Astrocyte (in vitro differentiated cells and primary cell): ENCODE data around the gene TMIE. TPM values are rescaled to one million over a fixed set of nuclear protein-coding genes. Genes with fewer than 3 reads are reported as not detected.

Source experiments
- DNase-seq: peaks from one replicate; pipeline ENCODE4 v3.0.0-alpha.2; 2010; ENCODE audit warnings: low read depth
- FAIRE-seq: peaks from 2 replicates; lab custom pipeline; 2011; peaks lifted over from hg19 to GRCh38; lab: Jason Lieb, UNC
- H2AFZ ChIP-seq: 2 replicates; pipeline ENCODE4 v1.6.0; 2012; ENCODE audit warnings: low read depth, low read length, inconsistent platforms
- H3K27ac ChIP-seq: 2 replicates; pipeline ENCODE4 v1.5.1; 2011; ENCODE audit warnings: low read depth, low read length, inconsistent platforms
- H3K27me3 ChIP-seq: 2 replicates; pipeline ENCODE4 v1.6.0; 2011; ENCODE audit warnings: low read length, inconsistent platforms; ENCODE audit not compliant: insufficient read depth
- H3K36me3 ChIP-seq: 2 replicates; pipeline ENCODE4 v1.5.1; 2011; ENCODE audit warnings: low read length, inconsistent platforms; ENCODE audit not compliant: insufficient read depth
- H3K4me1 ChIP-seq: 2 replicates; pipeline ENCODE4 v1.5.1; 2011; ENCODE audit warnings: low read length, inconsistent platforms; ENCODE audit not compliant: insufficient read depth
- H3K4me2 ChIP-seq: 2 replicates; pipeline ENCODE4 v1.6.0; 2012; ENCODE audit warnings: low read length, inconsistent platforms
- H3K4me3 ChIP-seq: 2 replicates; pipeline ENCODE4 v1.5.1; 2011; ENCODE audit warnings: low read depth, mild to moderate bottlenecking, low read length, inconsistent platforms; ENCODE audit not compliant: insufficient read depth
- H3K79me2 ChIP-seq: 2 replicates; pipeline ENCODE4 v1.6.0; 2012; ENCODE audit warnings: mild to moderate bottlenecking, low read length, inconsistent platforms; ENCODE audit not compliant: insufficient read depth
- H3K9ac ChIP-seq: 2 replicates; pipeline ENCODE4 v1.6.0; 2012; ENCODE audit warnings: mild to moderate bottlenecking, low read length, inconsistent platforms
- H3K9me3 ChIP-seq: 2 replicates; pipeline ENCODE4 v1.5.1; 2012; ENCODE audit warnings: low read depth, mild to moderate bottlenecking, low read length, inconsistent platforms; ENCODE audit not compliant: insufficient read depth
- H4K20me1 ChIP-seq: 2 replicates; pipeline ENCODE4 v1.6.0; 2012; ENCODE audit warnings: low read length, inconsistent platforms; ENCODE audit not compliant: insufficient read depth
- H3K27ac Mint-ChIP-seq: one replicate; pipeline ENCODE4 v1.8.0; 2021; ENCODE audit warnings: mild to moderate bottlenecking, mixed read lengths; ENCODE audit not compliant: unreplicated experiment
- H3K27me3 Mint-ChIP-seq: one replicate; pipeline ENCODE4 v1.8.0; 2021; ENCODE audit warnings: low read depth, mixed read lengths; ENCODE audit not compliant: unreplicated experiment
- H3K36me3 Mint-ChIP-seq: one replicate; pipeline ENCODE4 v1.8.0; 2021; ENCODE audit warnings: low read depth, mixed read lengths; ENCODE audit not compliant: unreplicated experiment
- H3K4me1 Mint-ChIP-seq: one replicate; pipeline ENCODE4 v1.8.0; 2021; ENCODE audit warnings: low read depth, mixed read lengths; ENCODE audit not compliant: unreplicated experiment
- H3K4me3 Mint-ChIP-seq: one replicate; pipeline ENCODE4 v1.8.0; 2021; ENCODE audit warnings: mild to moderate bottlenecking, moderate library complexity, mixed read lengths; ENCODE audit not compliant: unreplicated experiment
- H3K9me3 Mint-ChIP-seq: one replicate; pipeline ENCODE4 v1.8.0; 2021; ENCODE audit warnings: mild to moderate bottlenecking, mixed read lengths; ENCODE audit not compliant: unreplicated experiment
- EZH2 ChIP-seq: IDR thresholded peaks from 2 replicates; pipeline ENCODE4 v1.6.1; 2012; ENCODE audit warnings: mild to moderate bottlenecking, low read length, inconsistent platforms; ENCODE audit not compliant: insufficient read depth
- total RNA-seq: library from RNA; stranded (reverse); gene quantifications from 2 replicates; pipeline ENCODE4 v1.2.1, GENCODE V29; 2021
- TF ChIP-seq, protein P1 (sequence below): IDR thresholded peaks from 2 replicates; pipeline ENCODE4 v1.5.1; 2011; ENCODE audit warnings: low read depth, mild to moderate bottlenecking, inconsistent platforms, low read length, moderate library complexity; ENCODE audit not compliant: insufficient read depth

Gene TMIE
- total RNA-seq, 1 donor from 2014 or later = 0.34 TPM

DNA sequence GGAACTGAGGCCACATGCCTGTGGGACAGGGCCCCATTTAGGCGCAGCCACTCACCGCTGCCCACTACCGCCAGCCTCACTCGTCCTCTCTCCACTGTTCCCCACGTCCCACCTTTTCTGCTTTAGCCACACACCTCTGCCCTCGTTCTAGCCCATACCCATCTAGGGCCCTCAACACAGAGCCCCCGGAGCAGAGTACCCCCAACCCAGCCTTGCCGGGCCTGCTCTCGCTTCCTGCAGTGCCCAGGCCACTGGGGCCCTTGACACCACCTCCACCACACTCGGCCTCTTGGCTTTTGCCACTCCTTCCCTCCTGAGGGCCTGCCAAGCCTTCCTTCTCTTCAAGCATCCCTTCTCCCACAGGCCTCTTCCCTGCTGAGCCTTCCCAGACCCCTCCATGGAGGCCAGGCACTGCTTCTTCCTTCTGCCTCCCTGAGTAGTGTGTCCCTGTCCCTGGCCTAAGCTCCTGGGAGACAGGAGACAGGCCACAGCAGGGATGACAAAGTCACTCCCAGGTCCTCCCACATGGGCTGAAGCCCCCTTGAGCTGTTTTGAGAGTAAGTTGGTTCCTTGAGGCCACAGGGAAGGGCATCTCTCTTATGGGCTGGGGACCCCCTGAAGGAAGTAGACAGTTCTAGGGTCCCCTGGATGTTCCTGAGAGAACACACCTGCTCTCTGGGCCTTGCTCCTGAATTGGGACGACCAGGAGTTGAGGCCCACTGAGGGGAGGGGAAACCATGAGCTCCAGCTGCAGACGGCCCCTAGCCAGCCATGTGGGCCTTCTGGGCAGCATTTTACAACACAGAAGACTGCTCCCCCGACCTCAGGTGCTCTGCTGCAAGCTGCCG, 12.1 kb downstream of the TMIE start:
- Histone ChIP-seq H4K20me1 (no peaks in the 10 kb centered on the region), H3K79me2 (no peaks in the 10 kb centered on the region), H3K27ac (no peak overlapping the region), H3K9me3 (no peaks in the 10 kb centered on the region), H3K9ac (no peak overlapping the region), H3K4me3 (no peak overlapping the region), H3K27me3 (no peaks in the 10 kb centered on the region), H2AFZ (no peak overlapping the region), H3K4me1 (no peaks in the 10 kb centered on the region), H3K36me3 (no peaks in the 10 kb centered on the region), H3K4me2 (no peak overlapping the region)
- H3K27ac Mint-ChIP-seq = no peak overlapping the region
- no peaks in the 10 kb centered on the region for H3K4me1 Mint-ChIP-seq
- H3K27me3 Mint-ChIP-seq = peaks cover 41% of the 10 kb centered on the region
- no peak for DNase-seq
- no peak overlapping the region for H3K4me3 Mint-ChIP-seq
- H3K9me3 Mint-ChIP-seq = peaks cover 2% of the 10 kb centered on the region
- no peak for TF ChIP-seq EZH2
- TF ChIP-seq, protein P1, sequence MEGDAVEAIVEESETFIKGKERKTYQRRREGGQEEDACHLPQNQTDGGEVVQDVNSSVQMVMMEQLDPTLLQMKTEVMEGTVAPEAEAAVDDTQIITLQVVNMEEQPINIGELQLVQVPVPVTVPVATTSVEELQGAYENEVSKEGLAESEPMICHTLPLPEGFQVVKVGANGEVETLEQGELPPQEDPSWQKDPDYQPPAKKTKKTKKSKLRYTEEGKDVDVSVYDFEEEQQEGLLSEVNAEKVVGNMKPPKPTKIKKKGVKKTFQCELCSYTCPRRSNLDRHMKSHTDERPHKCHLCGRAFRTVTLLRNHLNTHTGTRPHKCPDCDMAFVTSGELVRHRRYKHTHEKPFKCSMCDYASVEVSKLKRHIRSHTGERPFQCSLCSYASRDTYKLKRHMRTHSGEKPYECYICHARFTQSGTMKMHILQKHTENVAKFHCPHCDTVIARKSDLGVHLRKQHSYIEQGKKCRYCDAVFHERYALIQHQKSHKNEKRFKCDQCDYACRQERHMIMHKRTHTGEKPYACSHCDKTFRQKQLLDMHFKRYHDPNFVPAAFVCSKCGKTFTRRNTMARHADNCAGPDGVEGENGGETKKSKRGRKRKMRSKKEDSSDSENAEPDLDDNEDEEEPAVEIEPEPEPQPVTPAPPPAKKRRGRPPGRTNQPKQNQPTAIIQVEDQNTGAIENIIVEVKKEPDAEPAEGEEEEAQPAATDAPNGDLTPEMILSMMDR = no peak
- FAIRE-seq = no peak
- peaks cover 3% of the 10 kb centered on the region for H3K36me3 Mint-ChIP-seq

DNA sequence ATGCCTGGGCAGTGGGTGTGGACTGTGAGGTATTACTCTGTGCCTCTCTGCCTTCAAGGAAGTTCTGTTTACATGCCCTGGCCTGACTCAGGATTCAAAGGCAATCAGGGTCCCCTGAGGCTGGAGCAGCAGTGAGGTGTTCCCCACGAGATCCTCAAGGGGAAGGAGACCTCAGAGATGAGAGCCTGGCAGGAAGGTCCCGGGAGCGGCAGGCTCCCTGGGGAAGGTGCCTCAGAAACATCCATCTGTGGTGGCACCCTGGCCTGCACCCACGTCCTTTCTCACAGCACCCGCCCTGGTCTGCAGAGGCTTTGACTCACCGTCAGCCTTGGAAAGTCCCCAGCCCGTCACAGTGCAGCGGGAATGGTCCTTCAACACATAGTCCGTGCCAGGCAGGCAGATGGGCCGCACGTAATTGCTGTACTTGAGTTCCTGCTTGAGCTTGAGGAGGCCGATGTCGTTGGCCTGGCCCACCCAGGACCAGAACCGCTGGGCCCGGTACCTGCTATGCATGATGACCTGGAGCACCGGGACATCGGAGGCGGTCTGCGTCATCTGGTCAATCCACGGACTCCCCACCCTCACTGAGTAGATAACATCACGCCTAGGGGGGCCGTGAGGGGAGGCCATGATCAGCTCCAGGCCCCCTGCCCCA, 12.8 kb downstream of the TMIE start:
- DNase-seq (no peak), FAIRE-seq (no peak)
- H3K4me3 Mint-ChIP-seq = no peak overlapping the region

More for the DNA sequence above, 12.8 kb downstream of the TMIE start:
- no peaks in the 10 kb centered on the region for H3K4me1 Mint-ChIP-seq
- Histone ChIP-seq H3K4me3 (no peak overlapping the region), H4K20me1 (no peaks in the 10 kb centered on the region), H3K27ac (no peak overlapping the region), H3K4me1 (no peaks in the 10 kb centered on the region), H3K4me2 (no peak overlapping the region), H3K36me3 (no peaks in the 10 kb centered on the region), H3K9ac (no peak overlapping the region), H3K27me3 (peaks cover 1% of the 10 kb centered on the region), H2AFZ (no peak overlapping the region), H3K9me3 (no peaks in the 10 kb centered on the region), H3K79me2 (no peaks in the 10 kb centered on the region)
- peaks cover 47% of the 10 kb centered on the region for H3K27me3 Mint-ChIP-seq
- no peak overlapping the region for H3K27ac Mint-ChIP-seq
- peaks cover 2% of the 10 kb centered on the region for H3K9me3 Mint-ChIP-seq
- TF ChIP-seq, protein P1 = no peak
- no peak for TF ChIP-seq EZH2
- H3K36me3 Mint-ChIP-seq = peaks cover 3% of the 10 kb centered on the region
